Endothelial cell of umbilical vein (primary cell): Measurements from ENCODE around the gene MVB12B. TPM values are rescaled to one million over a fixed set of nuclear protein-coding genes. Genes with fewer than 3 reads are reported as not detected.

Source experiments
- BruUV-seq: library from RNA; stranded (reverse); fragments of 400-500 nt; replicated peaks from 2 replicates; lab custom pipeline; 2021; lab: Mats Ljungman, UMichigan
- CTCF ChIA-PET: fragments of 300-600, 350-600 bp; sonication (Branson Sonifier 250); formaldehyde crosslinking; loops from one replicate; lab custom pipeline; 2021; ENCODE audit warnings: antibody characterized with exemption, inconsistent platforms; lab: Charles Lee
- POLR2A ChIA-PET: fragments of 300-600, 350-600 bp; sonication (Branson Sonifier 250); formaldehyde crosslinking; loops from one replicate; lab custom pipeline; 2021; ENCODE audit warnings: antibody characterized with exemption, inconsistent platforms; lab: Charles Lee
- DNase-seq: peaks from one replicate; pipeline ENCODE4 v3.0.0-alpha.2; 2011; ENCODE audit warnings: low read depth, low spot score
- FAIRE-seq: peaks from 2 replicates; lab custom pipeline; 2011; peaks lifted over from hg19 to GRCh38; lab: Jason Lieb, UNC
- H2AFZ ChIP-seq: 2 replicates; pipeline ENCODE4 v1.6.0; 2012; ENCODE audit warnings: low read depth, low read length, control low read depth, inconsistent platforms
- H3K27ac ChIP-seq: 2 replicates; pipeline ENCODE4 v1.5.1; 2011; ENCODE audit warnings: low read depth, mild to moderate bottlenecking, control low read depth, low read length, moderate library complexity; ENCODE audit not compliant: insufficient read depth
- H3K27me3 ChIP-seq, 2 experiments: 2 replicates each; pipeline versions ENCODE4 v1.6.0 to v1.6.1; 2011; ENCODE audit warnings: low read length in 2 of 2, mixed read lengths in 1 of 2; ENCODE audit not compliant: control insufficient read depth in 2 of 2, insufficient read depth in 2 of 2
- H3K36me3 ChIP-seq, 2 experiments: 2 replicates in 1 of 2; 3 replicates in 1 of 2; pipeline ENCODE4 v1.5.1; 2011; ENCODE audit warnings: low read length in 2 of 2, mild to moderate bottlenecking in 1 of 2, moderate library complexity in 1 of 2; ENCODE audit not compliant: control insufficient read depth in 2 of 2, insufficient read depth in 2 of 2; ENCODE audit errors: extremely low read depth in 1 of 2
- H3K4me1 ChIP-seq: 3 replicates; pipeline ENCODE4 v1.5.1; 2011; ENCODE audit warnings: mild to moderate bottlenecking, low read length; ENCODE audit not compliant: control insufficient read depth, insufficient read depth; ENCODE audit errors: extremely low read depth
- H3K4me2 ChIP-seq: 2 replicates; pipeline ENCODE4 v1.6.1; 2011; ENCODE audit warnings: low read length, control low read depth, mixed read lengths; ENCODE audit not compliant: insufficient read depth
- H3K4me3 ChIP-seq, 3 experiments: fragments of 200-600 bp in 1 of 3; sonication (generic), shearing (Covaris generic) in 1 of 3; replicated peaks in 1 of 3; 2 replicates each; pipeline ENCODE4 v1.5.1; 2011 to 2016; ENCODE audit warnings: control low read depth in 3 of 3, low read length in 3 of 3, mild to moderate bottlenecking in 2 of 3, inconsistent platforms in 1 of 3, low read depth in 1 of 3, moderate library complexity in 1 of 3; ENCODE audit not compliant: insufficient read depth in 1 of 3
- H3K79me2 ChIP-seq: 2 replicates; pipeline ENCODE4 v1.6.0; 2012; ENCODE audit warnings: low read length, inconsistent platforms; ENCODE audit not compliant: control insufficient read depth, insufficient read depth
- H3K9ac ChIP-seq: replicated peaks from 2 replicates; pipeline ENCODE3; 2011; ENCODE audit warnings: low read length, control low read depth; ENCODE audit not compliant: insufficient read depth; ENCODE audit errors: extremely low read depth
- H3K9me1 ChIP-seq: replicated peaks from 3 replicates; pipeline ENCODE4 v1.6.0; 2011; ENCODE audit warnings: mild to moderate bottlenecking, low read length; ENCODE audit not compliant: control insufficient read depth, insufficient read depth; ENCODE audit errors: extremely low read depth
- H3K9me3 ChIP-seq: replicated peaks from 2 replicates; pipeline ENCODE4 v1.5.1; 2012; ENCODE audit warnings: low read length, inconsistent platforms; ENCODE audit not compliant: control insufficient read depth, insufficient read depth
- H4K20me1 ChIP-seq: replicated peaks from 2 replicates; pipeline ENCODE3; 2011; ENCODE audit warnings: mild to moderate bottlenecking, low read length; ENCODE audit not compliant: control insufficient read depth, insufficient read depth; ENCODE audit errors: extremely low read depth
- EZH2 ChIP-seq: IDR thresholded peaks from 2 replicates; pipeline ENCODE4 v1.6.1; 2012; ENCODE audit warnings: borderline replicate concordance, low read depth, mild to moderate bottlenecking, moderate library complexity, low read length, inconsistent platforms; ENCODE audit not compliant: severe bottlenecking
- FOS ChIP-seq: IDR thresholded peaks from 2 replicates; pipeline ENCODE4 v1.6.1; 2011; ENCODE audit warnings: mild to moderate bottlenecking, low read length, moderate library complexity, borderline replicate concordance; ENCODE audit not compliant: insufficient read depth
- GATA2 ChIP-seq: IDR thresholded peaks from 2 replicates; pipeline ENCODE4 v1.7.0; 2011; ENCODE audit warnings: low read depth, mild to moderate bottlenecking, moderate library complexity, mixed read lengths, low read length; ENCODE audit not compliant: insufficient read length, insufficient read depth
- JUN ChIP-seq: IDR thresholded peaks from 2 replicates; pipeline ENCODE4 v1.6.1; 2011; ENCODE audit warnings: borderline replicate concordance, low read depth; ENCODE audit not compliant: insufficient read length, insufficient read depth
- MYC ChIP-seq: IDR thresholded peaks from one replicate; pipeline ENCODE4 v1.6.1; 2011; ENCODE audit warnings: mild to moderate bottlenecking, low read depth, low read length
- POLR2A ChIP-seq: IDR thresholded peaks from 2 replicates; pipeline ENCODE4 v1.6.1; 2012; ENCODE audit warnings: low read depth, mild to moderate bottlenecking, control low read depth, low read length
- POLR2AphosphoS5 ChIP-seq: IDR thresholded peaks from 2 replicates; pipeline ENCODE4 v1.6.1; 2012; ENCODE audit warnings: low read depth, mild to moderate bottlenecking, control low read depth, low read length, moderate library complexity; ENCODE audit not compliant: insufficient read depth
- dilution Hi-C: fragments of 300-500 bp; cut with MboI; formaldehyde crosslinking; loops from one replicate; pipeline ENCODE4 v1.15.0; 2019; ENCODE audit warnings: low sequenced_read_pairs; ENCODE audit not compliant: extremely low pct_ligation_motif_present
- intact Hi-C: fragments of 100-400 bp; cut with micrococcal nuclease; formaldehyde crosslinking; loops from one replicate; pipeline ENCODE4 v1.10.0; 2022
- polyA plus RNA-seq, 4 experiments: library from polyadenylated mRNA; depleted of rRNA in 3 of 4; stranded (reverse) in 3 of 4; unstranded in 1 of 4; fragments of >200 nt; gene quantifications; 2 replicates each; pipeline versions ENCODE4 v1.2.1 to v1.2.3, GENCODE V29; 2011 to 2012; ENCODE audit warnings: missing spikeins in 1 of 4
- total RNA-seq: library from RNA; stranded (reverse); gene quantifications from 2 replicates; pipeline ENCODE4 v1.2.3, GENCODE V29; 2021
- TF ChIP-seq, protein P1 (sequence below), 2 donors: IDR thresholded peaks; 1 replicate in 1 of 2; 2 replicates in 1 of 2; pipeline ENCODE4 v1.5.1; 2011; ENCODE audit warnings: low read length in 2 of 2, mild to moderate bottlenecking in 2 of 2, moderate library complexity in 2 of 2, control low read depth in 1 of 2, inconsistent platforms in 1 of 2, low read depth in 1 of 2; ENCODE audit not compliant: insufficient read depth in 1 of 2; ENCODE audit errors: extremely low read depth in 1 of 2
- TF ChIP-seq, protein P2 (sequence below): IDR thresholded peaks from 2 replicates; pipeline ENCODE4 v1.6.1; 2011; ENCODE audit not compliant: insufficient read depth, insufficient read length

Gene MVB12B
- total and polyA plus RNA-seq, 2 donors (not counting 3 experiments of a cell fraction or from before 2014, with no cell fraction given) = 6.6 to 17.3 TPM

DNA sequence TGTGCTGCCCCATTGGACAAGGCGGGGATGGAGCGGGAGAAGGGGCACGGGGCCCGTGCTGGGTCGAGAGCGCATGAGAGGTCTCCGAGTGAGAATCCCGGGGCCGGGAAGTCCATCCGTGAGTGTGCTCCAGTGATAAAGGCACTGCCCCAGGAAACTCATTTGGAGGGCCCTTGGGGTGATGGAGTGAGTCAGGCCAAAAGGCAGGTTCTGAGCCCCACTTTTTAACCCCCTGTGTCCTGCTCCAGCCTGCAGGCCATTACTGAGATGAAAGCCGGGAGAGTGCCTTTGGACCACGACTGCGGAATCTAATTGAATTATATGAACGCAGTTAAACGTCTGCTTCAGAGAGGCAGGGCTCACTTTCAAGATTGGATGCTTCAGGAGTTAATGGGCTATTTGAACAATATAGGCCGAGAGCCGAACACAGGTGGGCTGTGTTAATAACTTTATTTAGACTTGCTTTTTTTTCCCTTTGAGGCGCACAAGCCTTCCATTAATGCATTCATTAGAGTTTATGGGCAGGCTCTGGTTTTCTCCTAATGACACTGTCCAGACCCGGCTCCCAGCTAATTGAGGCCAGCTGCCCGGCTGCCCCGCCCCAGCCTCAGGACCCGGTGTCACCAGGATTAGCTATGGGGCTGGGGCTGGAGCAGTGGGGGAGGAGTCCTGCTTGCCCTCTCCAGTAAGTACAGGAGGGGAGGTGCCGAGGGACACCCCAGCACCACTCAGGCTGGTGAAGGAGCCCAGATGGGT lies 208.0 kb downstream of the MVB12B start:
- BruUV-seq = no TSS peak
- H3K4me1 ChIP-seq = no peaks in the 10 kb centered on the region
- no peaks in the 10 kb centered on the region for H4K20me1 ChIP-seq
- no peaks in the 10 kb centered on the region for H3K9me3 ChIP-seq
- DNase-seq (no peak), FAIRE-seq (no peak)
- H3K4me3 ChIP-seq = no peak overlapping the region
- no peak overlapping the region for H3K27ac ChIP-seq
- H3K9me1 ChIP-seq = no peaks in the 10 kb centered on the region
- CTCF ChIA-PET = no interaction called here
- H3K27me3 ChIP-seq = peaks cover 25 to 37% of the 10 kb centered on the region in 2 experiments
- H2AFZ ChIP-seq = no peak overlapping the region
- POLR2A ChIA-PET = no interaction called here
- intact Hi-C loops (no loop called here), dilution Hi-C loops (no loop called here)
- H3K36me3 ChIP-seq = no peaks in the 10 kb centered on the region
- H3K9ac ChIP-seq = no peak overlapping the region
- H3K79me2 ChIP-seq = no peaks in the 10 kb centered on the region
- H3K4me2 ChIP-seq = no peak overlapping the region
- TF ChIP-seq EZH2 = peak; percentile 60
- no peak for TF ChIP-seq JUN

DNA sequence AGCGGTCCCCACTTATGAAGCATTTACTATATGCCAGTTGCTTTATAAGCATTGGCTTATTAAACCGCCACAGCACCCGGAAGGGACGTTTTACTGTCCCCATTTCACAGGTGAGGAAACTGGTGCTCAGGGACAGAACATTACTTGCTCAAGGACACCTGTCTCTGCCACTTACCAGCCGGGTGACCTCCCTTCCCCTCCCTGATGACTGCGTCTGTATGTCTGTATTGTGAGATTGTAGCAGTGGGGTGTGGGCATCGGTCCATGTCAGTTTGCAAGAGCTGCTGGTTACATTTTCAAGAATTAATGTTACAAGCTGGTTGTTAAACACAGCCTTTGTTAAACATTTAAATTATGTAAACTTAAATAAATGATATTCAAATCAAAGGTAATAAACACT lies 209.5 kb downstream of the MVB12B start:
- H3K27ac ChIP-seq = no peak overlapping the region
- dilution Hi-C loops (no loop called here), intact Hi-C loops (no loop called here)
- no peak overlapping the region for H3K9ac ChIP-seq
- no peaks in the 10 kb centered on the region for H3K9me3 ChIP-seq
- H3K4me1 ChIP-seq = no peaks in the 10 kb centered on the region
- no TSS peak for BruUV-seq
- no peaks in the 10 kb centered on the region for H4K20me1 ChIP-seq
- H3K4me2 ChIP-seq = no peak overlapping the region
- no peaks in the 10 kb centered on the region for H3K36me3 ChIP-seq
- peaks cover 22 to 37% of the 10 kb centered on the region in 2 experiments for H3K27me3 ChIP-seq
- CTCF ChIA-PET = interaction anchor here (1.4 kb wide), 1 partner anchor 22 kb away, joined by 5 read pairs; no protein-coding TSS in a partner anchor
- no peak overlapping the region for H3K4me3 ChIP-seq
- POLR2A ChIA-PET = no interaction called here
- H3K79me2 ChIP-seq = no peaks in the 10 kb centered on the region
- FAIRE-seq (no peak), DNase-seq (no peak)
- no peaks in the 10 kb centered on the region for H3K9me1 ChIP-seq
- TF ChIP-seq POLR2A (no peak), MYC (no peak), FOS (no peak), POLR2AphosphoS5 (no peak), EZH2 (no peak), JUN (no peak), GATA2 (no peak)
- TF ChIP-seq, protein P1, sequence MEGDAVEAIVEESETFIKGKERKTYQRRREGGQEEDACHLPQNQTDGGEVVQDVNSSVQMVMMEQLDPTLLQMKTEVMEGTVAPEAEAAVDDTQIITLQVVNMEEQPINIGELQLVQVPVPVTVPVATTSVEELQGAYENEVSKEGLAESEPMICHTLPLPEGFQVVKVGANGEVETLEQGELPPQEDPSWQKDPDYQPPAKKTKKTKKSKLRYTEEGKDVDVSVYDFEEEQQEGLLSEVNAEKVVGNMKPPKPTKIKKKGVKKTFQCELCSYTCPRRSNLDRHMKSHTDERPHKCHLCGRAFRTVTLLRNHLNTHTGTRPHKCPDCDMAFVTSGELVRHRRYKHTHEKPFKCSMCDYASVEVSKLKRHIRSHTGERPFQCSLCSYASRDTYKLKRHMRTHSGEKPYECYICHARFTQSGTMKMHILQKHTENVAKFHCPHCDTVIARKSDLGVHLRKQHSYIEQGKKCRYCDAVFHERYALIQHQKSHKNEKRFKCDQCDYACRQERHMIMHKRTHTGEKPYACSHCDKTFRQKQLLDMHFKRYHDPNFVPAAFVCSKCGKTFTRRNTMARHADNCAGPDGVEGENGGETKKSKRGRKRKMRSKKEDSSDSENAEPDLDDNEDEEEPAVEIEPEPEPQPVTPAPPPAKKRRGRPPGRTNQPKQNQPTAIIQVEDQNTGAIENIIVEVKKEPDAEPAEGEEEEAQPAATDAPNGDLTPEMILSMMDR (IDR thresholded peaks at IDR 0.05; ENCODE audit: extremely low read depth in 1 of 2, insufficient read depth in 1 of 2, low read depth in 1 of 2, low read length in 2 of 2) = no peak
- TF ChIP-seq, protein P2, sequence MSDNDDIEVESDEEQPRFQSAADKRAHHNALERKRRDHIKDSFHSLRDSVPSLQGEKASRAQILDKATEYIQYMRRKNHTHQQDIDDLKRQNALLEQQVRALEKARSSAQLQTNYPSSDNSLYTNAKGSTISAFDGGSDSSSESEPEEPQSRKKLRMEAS = no peak
- no peak overlapping the region for H2AFZ ChIP-seq
